MCF 10A (cell line): Measurements from ENCODE around the gene PICALM. TPM values are rescaled to one million over a fixed set of nuclear protein-coding genes. Genes with fewer than 3 reads are reported as not detected.
A peak's percentile ranks its signal among the peaks of the same experiment; 100 is the strongest.

ENCODE experiments used
- BruUV-seq: library from RNA; stranded (reverse); fragments of 400-500 nt; replicated peaks from 2 replicates; lab custom pipeline; 2021; lab: Mats Ljungman, UMichigan
- CTCF ChIA-PET: fragments of 300-600 bp; sonication (Branson Sonifier 250); formaldehyde crosslinking; extraction: SDS; loops from one replicate; lab custom pipeline; 2021; ENCODE audit warnings: antibody characterized with exemption, inconsistent platforms; lab: Yijun Ruan, JAX
- POLR2A ChIA-PET: fragments of 300-600, 350-650 bp; sonication (Branson Sonifier 250); formaldehyde crosslinking; extraction: SDS; loops from one replicate; lab custom pipeline; 2020; ENCODE audit warnings: antibody characterized with exemption, inconsistent platforms; lab: Yijun Ruan, JAX
- DNase-seq: peaks from one replicate; pipeline ENCODE4 v3.0.0-alpha.2; 2018; ENCODE audit not compliant: unreplicated experiment
- H3K27ac Mint-ChIP-seq: one replicate; pipeline ENCODE4 v1.8.0; 2022; ENCODE audit warnings: mild to moderate bottlenecking, low read depth, mixed read lengths; ENCODE audit not compliant: unreplicated experiment
- H3K27me3 Mint-ChIP-seq: one replicate; pipeline ENCODE4 v1.8.0; 2022; ENCODE audit warnings: mixed read lengths; ENCODE audit not compliant: insufficient read depth, unreplicated experiment
- H3K36me3 Mint-ChIP-seq: one replicate; pipeline ENCODE4 v1.8.0; 2022; ENCODE audit warnings: mild to moderate bottlenecking, moderate library complexity, mixed read lengths; ENCODE audit not compliant: insufficient read depth, unreplicated experiment
- H3K4me1 Mint-ChIP-seq: one replicate; pipeline ENCODE4 v1.8.0; 2022; ENCODE audit warnings: mixed read lengths; ENCODE audit not compliant: insufficient read depth, unreplicated experiment
- H3K4me3 Mint-ChIP-seq: one replicate; pipeline ENCODE4 v1.8.0; 2022; ENCODE audit warnings: mild to moderate bottlenecking, moderate library complexity, mixed read lengths; ENCODE audit not compliant: unreplicated experiment
- H3K9me3 Mint-ChIP-seq: one replicate; pipeline ENCODE4 v1.8.0; 2022; ENCODE audit warnings: mixed read lengths; ENCODE audit not compliant: unreplicated experiment
- CTCF ChIP-seq: fragments of 200-600 bp; IDR thresholded peaks from one replicate; pipeline ENCODE4 v1.8.0; 2022; ENCODE audit warnings: antibody characterized with exemption, mild to moderate bottlenecking; ENCODE audit not compliant: unreplicated experiment
- intact Hi-C: fragments of 100-400 bp; cut with micrococcal nuclease; formaldehyde crosslinking; loops from 2 replicates; pipeline ENCODE4 v1.14.1; 2022
- total RNA-seq: library from RNA; stranded (reverse); gene quantifications from 2 replicates; pipeline ENCODE4 v1.2.3, GENCODE V29; 2022

PICALM gene
- total RNA-seq, 1 experiment from 2014 or later, result 137 TPM

GRCh38 chr11:86041975-86042378, 26.9 kb downstream of the PICALM start:
- Mint-ChIP-seq H3K4me3 (peak overlapping the region; percentile 2), H3K9me3 (no peaks in the 10 kb centered on the region), H3K4me1 (peaks cover 39% of the 10 kb centered on the region), H3K27ac (peak overlapping the region; percentile 55), H3K36me3 (peaks cover 5% of the 10 kb centered on the region), H3K27me3 (no peaks in the 10 kb centered on the region)
- ChIA-PET CTCF (interaction anchor here (0.5 to 4.8 kb wide), 44 partner anchors 10 to 785 kb away, joined by 3 to 55 read pairs (median 4); partner anchors contain the start of gene PICALM), POLR2A (interaction anchor here (0.6 to 4.9 kb wide), 13 partner anchors 12 to 261 kb away, joined by 3 to 57 read pairs (median 5); partner anchors contain the start of genes CCDC83, EED, HIKESHI and PICALM)
- intact Hi-C loops, result loop anchor here (1.0 to 10.0 kb wide), 5 partner anchors 25 to 251 kb away; partner anchors contain the start of gene CCDC83
- peak; percentile 87 for DNase-seq
- BruUV-seq, result no TSS peak
- TF ChIP-seq CTCF, result peak; percentile 78

GRCh38 chr11:86040919-86041850, 27.7 kb downstream of the PICALM start:
- intact Hi-C loops, result loop anchor here (10.0 kb wide), 1 partner anchor 186 kb away; the partner anchor contains the start of gene CCDC83
- ChIA-PET CTCF (interaction anchor here (0.5 to 4.8 kb wide), 35 partner anchors 8 to 450 kb away, joined by 3 to 55 read pairs (median 4); partner anchors contain the start of gene PICALM), POLR2A (interaction anchor here (0.6 to 4.9 kb wide), 13 partner anchors 11 to 261 kb away, joined by 3 to 57 read pairs (median 5); partner anchors contain the start of genes CCDC83, EED, HIKESHI and PICALM)
- Mint-ChIP-seq H3K4me3 (peak overlapping the region; percentile 2), H3K27ac (peak overlapping the region; percentile 55), H3K9me3 (no peaks in the 10 kb centered on the region), H3K27me3 (no peaks in the 10 kb centered on the region), H3K36me3 (peaks cover 5% of the 10 kb centered on the region), H3K4me1 (peaks cover 31% of the 10 kb centered on the region)
- no TSS peak for BruUV-seq
- no peak for TF ChIP-seq CTCF
- DNase-seq, result no peak

- H3K27ac Mint-ChIP-seq, result no peak overlapping the region
- TF ChIP-seq CTCF, result no peak
- no peaks in the 10 kb centered on the region for H3K9me3 Mint-ChIP-seq
- H3K4me1 Mint-ChIP-seq, result peaks cover 19% of the 10 kb centered on the region
- DNase-seq, result no peak
- no peaks in the 10 kb centered on the region for H3K27me3 Mint-ChIP-seq
- ChIA-PET POLR2A (no interaction called here), CTCF (interaction anchor here (0.7 to 1.9 kb wide), 2 partner anchors 179 to 181 kb away, joined by 4 to 7 read pairs; no protein-coding TSS in a partner anchor)
- intact Hi-C loops, result no loop called here
- BruUV-seq, result no TSS peak
- H3K36me3 Mint-ChIP-seq, result peaks cover 5% of the 10 kb centered on the region
- no peak overlapping the region for H3K4me3 Mint-ChIP-seq
Measured at GRCh38 chr11:86039094-86039493, 29.8 kb downstream of the PICALM start.

GRCh38 chr11:86037743-86038142, 31.1 kb downstream of the PICALM start:
- intact Hi-C loops, result no loop called here
- BruUV-seq, result no TSS peak
- ChIA-PET POLR2A (no interaction called here), CTCF (interaction anchor here (1.6 kb wide), 1 partner anchor 181 kb away, joined by 8 read pairs; no protein-coding TSS in a partner anchor)
- Mint-ChIP-seq H3K27me3 (no peaks in the 10 kb centered on the region), H3K9me3 (no peaks in the 10 kb centered on the region), H3K4me1 (peaks cover 19% of the 10 kb centered on the region), H3K36me3 (peaks cover 13% of the 10 kb centered on the region), H3K27ac (no peak overlapping the region), H3K4me3 (no peak overlapping the region)
- no peak for DNase-seq
- no peak for TF ChIP-seq CTCF
